ENCODE results near the gene THSD7A. TPM values are rescaled to one million over a fixed set of nuclear protein-coding genes. Genes with fewer than 3 reads are reported as not detected.

The THSD7A gene
- total and polyA plus RNA-seq, 2 experiments from 2014 or later, result 4.0 to 8.3 TPM

- no peaks in the 10 kb centered on the region for H3K27me3 ChIP-seq
- no peak overlapping the region for H3K4me2 ChIP-seq
- H4K20me1 ChIP-seq (ENCODE audit: insufficient read depth, poor library complexity, severe bottlenecking), result no peaks in the 10 kb centered on the region
- DNase-seq (ENCODE audit: low spot score), result peak; percentile 5
- H3K36me3 ChIP-seq (replicated peaks; ENCODE audit: insufficient read depth, low read depth), result no peaks in the 10 kb centered on the region
- H3K4me3 ChIP-seq, result no peak overlapping the region
- H3K9me2 ChIP-seq (replicated peaks; ENCODE audit: insufficient read depth), result no peaks in the 10 kb centered on the region
- no peak overlapping the region for H3K27ac ChIP-seq
- H3K4me1 ChIP-seq (ENCODE audit: insufficient read depth), result no peaks in the 10 kb centered on the region
- H3K9me3 ChIP-seq (ENCODE audit: low read depth), result no peaks in the 10 kb centered on the region
- H2AFZ ChIP-seq, result no peak overlapping the region
- no peaks in the 10 kb centered on the region for H3K79me2 ChIP-seq
- TF ChIP-seq EZH2phosphoT487 (IDR thresholded peaks at IDR 0.05; ENCODE audit: low read depth, severe bottlenecking, unreplicated experiment) (no peak), EZH2 (IDR thresholded peaks at IDR 0.05; ENCODE audit: borderline replicate concordance) (no peak)
- WGBS (ENCODE audit: low lambda C conversion rate, missing lambda C conversion rate), result 90% methylated on average over 1 of the region's 1 CpG
Measured at GRCh38 chr7:11404355-11404754, 427.6 kb downstream of the THSD7A start.

- DNase-seq (ENCODE audit: low spot score), result no peak
- Histone ChIP-seq H3K4me3 (no peak overlapping the region), H3K27me3 (no peaks in the 10 kb centered on the region), H4K20me1 (ENCODE audit: insufficient read depth, poor library complexity, severe bottlenecking) (no peaks in the 10 kb centered on the region), H3K27ac (no peak overlapping the region), H3K4me2 (no peak overlapping the region), H3K4me1 (ENCODE audit: insufficient read depth) (no peaks in the 10 kb centered on the region), H2AFZ (no peak overlapping the region), H3K79me2 (no peaks in the 10 kb centered on the region), H3K9me2 (replicated peaks; ENCODE audit: insufficient read depth) (no peaks in the 10 kb centered on the region), H3K36me3 (replicated peaks; ENCODE audit: insufficient read depth, low read depth) (no peaks in the 10 kb centered on the region), H3K9me3 (ENCODE audit: low read depth) (no peaks in the 10 kb centered on the region)
- 86% methylated on average over 1 of the region's 1 CpG for WGBS (ENCODE audit: low lambda C conversion rate, missing lambda C conversion rate)
- TF ChIP-seq CTCF (IDR thresholded peaks at IDR 0.05; ENCODE audit: poor library complexity) (no peak), EZH2phosphoT487 (IDR thresholded peaks at IDR 0.05; ENCODE audit: low read depth, severe bottlenecking, unreplicated experiment) (no peak), EZH2 (IDR thresholded peaks at IDR 0.05; ENCODE audit: borderline replicate concordance) (no peak)
Measured at GRCh38 chr7:11403781-11404180, 428.2 kb downstream of the THSD7A start.

- no peak overlapping the region for H2AFZ ChIP-seq
- no peaks in the 10 kb centered on the region for H3K79me2 ChIP-seq
- no peak overlapping the region for H3K27ac ChIP-seq
- H3K36me3 ChIP-seq (replicated peaks; ENCODE audit: insufficient read depth, low read depth), result no peaks in the 10 kb centered on the region
- no peaks in the 10 kb centered on the region for H3K27me3 ChIP-seq
- no peak overlapping the region for H3K4me2 ChIP-seq
- TF ChIP-seq EZH2 (IDR thresholded peaks at IDR 0.05; ENCODE audit: borderline replicate concordance) (no peak), EZH2phosphoT487 (IDR thresholded peaks at IDR 0.05; ENCODE audit: low read depth, severe bottlenecking, unreplicated experiment) (no peak), CTCF (IDR thresholded peaks at IDR 0.05; ENCODE audit: poor library complexity) (no peak)
- no peaks in the 10 kb centered on the region for H3K9me3 ChIP-seq (ENCODE audit: low read depth)
- no peaks in the 10 kb centered on the region for H4K20me1 ChIP-seq (ENCODE audit: insufficient read depth, poor library complexity, severe bottlenecking)
- peak; percentile 36 for DNase-seq (ENCODE audit: low spot score)
- H3K4me1 ChIP-seq (ENCODE audit: insufficient read depth), result no peaks in the 10 kb centered on the region
- WGBS (ENCODE audit: low lambda C conversion rate, missing lambda C conversion rate), result 74% methylated on average over 12 of the region's 12 CpGs
- no peak overlapping the region for H3K4me3 ChIP-seq
- no peaks in the 10 kb centered on the region for H3K9me2 ChIP-seq (replicated peaks; ENCODE audit: insufficient read depth)
Measured at GRCh38 chr7:11394438-11394837, 437.6 kb downstream of the THSD7A start.

- Histone ChIP-seq H3K9me3 (ENCODE audit: low read depth) (no peaks in the 10 kb centered on the region), H3K27me3 (no peaks in the 10 kb centered on the region), H3K4me3 (no peak overlapping the region), H3K4me2 (no peak overlapping the region), H3K27ac (no peak overlapping the region), H3K4me1 (ENCODE audit: insufficient read depth) (no peaks in the 10 kb centered on the region), H3K36me3 (replicated peaks; ENCODE audit: insufficient read depth, low read depth) (no peaks in the 10 kb centered on the region), H2AFZ (no peak overlapping the region), H3K79me2 (no peaks in the 10 kb centered on the region), H4K20me1 (ENCODE audit: insufficient read depth, poor library complexity, severe bottlenecking) (no peaks in the 10 kb centered on the region), H3K9me2 (replicated peaks; ENCODE audit: insufficient read depth) (no peaks in the 10 kb centered on the region)
- no peak for DNase-seq (ENCODE audit: low spot score)
- 89% methylated on average over 4 of the region's 4 CpGs for WGBS (ENCODE audit: low lambda C conversion rate, missing lambda C conversion rate)
- TF ChIP-seq EZH2 (IDR thresholded peaks at IDR 0.05; ENCODE audit: borderline replicate concordance) (no peak), EZH2phosphoT487 (IDR thresholded peaks at IDR 0.05; ENCODE audit: low read depth, severe bottlenecking, unreplicated experiment) (no peak), CTCF (IDR thresholded peaks at IDR 0.05; ENCODE audit: poor library complexity) (no peak)
Measured at GRCh38 chr7:11379641-11380040, 452.4 kb downstream of the THSD7A start.

Data from hepatocyte (in vitro differentiated cells).